HepG2 (cell line): ENCODE measurements around the gene MEA1. TPM values are rescaled to one million over a fixed set of nuclear protein-coding genes. Genes with fewer than 3 reads are reported as not detected.
A peak's percentile ranks its signal among the peaks of the same experiment; 100 is the strongest.

Source experiments
- AGO1 ChIP-seq: fragments of 200-400 bp; formaldehyde crosslinking; IDR thresholded peaks from 2 replicates; pipeline ENCODE4 v1.6.1; 2017; ENCODE audit warnings: mild to moderate bottlenecking, low read depth, low read length, moderate library complexity; ENCODE audit not compliant: poor library complexity, severe bottlenecking
- EHMT2 ChIP-seq: fragments of 200-600 bp; sonication (generic); IDR thresholded peaks from 2 replicates; pipeline ENCODE4 v1.7.0; 2017; ENCODE audit warnings: antibody characterized with exemption, low read depth, low read length, borderline replicate concordance
- FLYWCH1 ChIP-seq: sonication (generic); formaldehyde crosslinking; IDR thresholded peaks from 2 replicates; pipeline ENCODE4 v1.8.1; 2023; ENCODE audit warnings: mild to moderate bottlenecking, missing genetic modification reagents
- HMG20B ChIP-seq: conservative IDR thresholded peaks from 2 replicates; pipeline ENCODE4 v1.6.1; 2016; ENCODE audit warnings: missing genetic modification reagents, missing compliant biosample characterization
- LCORL ChIP-seq, 2 experiments: fragments of 450-650 bp in 1 of 2; sonication (generic) in 1 of 2; formaldehyde crosslinking in 1 of 2; IDR thresholded peaks; 2 replicates each; pipeline versions ENCODE4 v1.5.0 to v1.6.1; 2017 to 2020; ENCODE audit warnings: antibody characterized with exemption in 1 of 2, missing genetic modification reagents in 1 of 2
- MEIS2 ChIP-seq: sonication (generic); formaldehyde crosslinking; IDR thresholded peaks from 2 replicates; pipeline ENCODE4 v1.9.0; 2021; ENCODE audit warnings: mild to moderate bottlenecking, missing genetic modification reagents
- MTA3 ChIP-seq: sonication (generic); formaldehyde crosslinking; IDR thresholded peaks from 2 replicates; pipeline ENCODE4 v1.4.0; 2020; ENCODE audit warnings: missing genetic modification reagents
- MZF1 ChIP-seq: sonication (generic); formaldehyde crosslinking; IDR thresholded peaks from 2 replicates; pipeline ENCODE4 v1.8.1; 2023; ENCODE audit warnings: mild to moderate bottlenecking, missing genetic modification reagents, borderline replicate concordance
- PAF1 ChIP-seq: IDR thresholded peaks from 2 replicates; pipeline ENCODE4 v1.6.1; 2016; ENCODE audit warnings: missing genetic modification reagents, missing compliant biosample characterization
- SMAD3 ChIP-seq: sonication (generic); formaldehyde crosslinking; IDR thresholded peaks from 2 replicates; pipeline ENCODE4 v1.4.0; 2020; ENCODE audit warnings: missing genetic modification reagents
- TCF7 ChIP-seq: sonication (generic); IDR thresholded peaks from 2 replicates; pipeline ENCODE4 v1.6.1; 2016; ENCODE audit warnings: antibody characterized with exemption, low read depth
- ZBED4 ChIP-seq: sonication (generic); formaldehyde crosslinking; IDR thresholded peaks from 2 replicates; pipeline ENCODE4 v1.4.0; 2020; ENCODE audit warnings: missing genetic modification reagents, borderline replicate concordance
- ZBTB44 ChIP-seq: sonication (generic); formaldehyde crosslinking; IDR thresholded peaks from 2 replicates; pipeline ENCODE4 v1.4.0; 2020; ENCODE audit warnings: missing genetic modification reagents
- ZBTB46 ChIP-seq: sonication (generic); formaldehyde crosslinking; IDR thresholded peaks from 2 replicates; pipeline ENCODE4 v1.4.0; 2020; ENCODE audit warnings: mild to moderate bottlenecking, missing genetic modification reagents, borderline replicate concordance
- ZFP82 ChIP-seq: sonication (generic); formaldehyde crosslinking; IDR thresholded peaks from 2 replicates; pipeline ENCODE4 v1.5.1; 2020; ENCODE audit warnings: mild to moderate bottlenecking, missing genetic modification reagents, borderline replicate concordance
- ZFY ChIP-seq: sonication (generic); formaldehyde crosslinking; IDR thresholded peaks from 2 replicates; pipeline ENCODE4 v1.4.0; 2020; ENCODE audit warnings: missing genetic modification reagents
- ZNF276 ChIP-seq: sonication (generic); formaldehyde crosslinking; IDR thresholded peaks from 2 replicates; pipeline ENCODE4 v1.4.0; 2020; ENCODE audit warnings: mild to moderate bottlenecking, low read depth, missing genetic modification reagents
- polyA plus RNA-seq, 8 experiments: library from polyadenylated mRNA; depleted of rRNA in 3 of 8; stranded (reverse) in 7 of 8; unstranded in 1 of 8; fragments of >200 nt; fragmentation: Illumina TruSeq in 4 of 8; extraction: Trizol in 4 of 8; gene quantifications; 2 replicates each; pipeline versions ENCODE4 v1.2.1 to v1.2.3, GENCODE V29; 2011 to 2016; ENCODE audit warnings: low read depth in 4 of 8, missing spikeins in 1 of 8, mixed read lengths in 1 of 8; ENCODE audit not compliant: insufficient read depth in 1 of 8
- total RNA-seq, 5 experiments: library from RNA; depleted of rRNA; stranded (reverse); fragments of >200 nt; fragmentation: Illumina TruSeq; extraction: Trizol; gene quantifications; 2 replicates each; pipeline ENCODE4 v1.2.3, GENCODE V29; 2016; ENCODE audit warnings: low read depth in 1 of 5

Gene MEA1
- total and polyA plus RNA-seq, 2 of the 13 experiments (the other 11 are each of a cell fraction or from before 2014, with no cell fraction given) = 75.6 to 86.2 TPM

- TF ChIP-seq ZNF276 (CRISPR knock-in tag) (no peak), TCF7 (no peak), ZBED4 (no peak), ZBTB44 (CRISPR knock-in tag) (no peak), ZFP82 (CRISPR knock-in tag) (peak; percentile 89; the same call in 1 of the 2 replicates), LCORL (IDR thresholded peaks at IDR 0.05) (no peak), LCORL (CRISPR knock-in tag; IDR thresholded peaks at IDR 0.05) (no peak), ZFY (CRISPR knock-in tag) (no peak), MEIS2 (CRISPR knock-in tag) (no peak), FLYWCH1 (CRISPR knock-in tag) (no peak), PAF1 (CRISPR knock-in tag) (no peak), MTA3 (CRISPR knock-in tag) (no peak), ZBTB46 (0 out of 2 replicates have a peak, but pooled peaks have one; percentile 89), EHMT2 (no peak), HMG20B (no peak), SMAD3 (CRISPR knock-in tag) (no peak), MZF1 (no peak), AGO1 (no peak)
These were observed 39.2 kb upstream of the MEA1 start (continued) for GRCh38 chr6:43052842-43053544.
